ENCODE results near the gene STK17B. TPM values are rescaled to one million over a fixed set of nuclear protein-coding genes. Genes with fewer than 3 reads are reported as not detected.

The STK17B gene
- total and polyA plus RNA-seq, 2 of the 8 experiments (the other 6 are each of a cell fraction or from before 2014, with no cell fraction given): 1.8 to 10.5 TPM

- Histone ChIP-seq H3K23me2 (ENCODE audit: low read depth, low read length) (no peaks in the 10 kb centered on the region; the same call in 1 of the 2 replicates), H2BK12ac (ENCODE audit: low read depth, low read length) (no peak overlapping the region), H4K91ac (replicated peaks; ENCODE audit: insufficient read length, low read length) (no peak overlapping the region), H2AK5ac (ENCODE audit: low read depth, low read length) (no peak overlapping the region), H3K4me1 (replicated peaks in 1 of 4; ENCODE audit: control insufficient read depth in 3 of 4, insufficient read depth in 4 of 4, low read length in 3 of 4) (peaks cover 0 to 2% (median 0%) of the 10 kb centered on the region in 4 experiments; a peak in 2 of 7 replicates), H4K8ac (ENCODE audit: extremely low read depth, insufficient read depth, low read length) (no peak overlapping the region), H4K20me1 (replicated peaks in 1 of 2; ENCODE audit: control insufficient read depth in 1 of 2, insufficient read depth in 2 of 2, low read length in 2 of 2) (no peaks in the 10 kb centered on the region), H3K79me2 (ENCODE audit: control insufficient read depth in 1 of 2, insufficient read depth in 2 of 2, low read length in 2 of 2) (no peaks in the 10 kb centered on the region), H3K23ac (ENCODE audit: insufficient read length) (no peak overlapping the region), H2AFZ (ENCODE audit: low read length) (peak overlapping the region; percentile 36; the same call in 1 of the 2 replicates), H2BK20ac (ENCODE audit: low read length) (no peak overlapping the region), H3K4me2 (ENCODE audit: insufficient read depth in 1 of 2, low read depth in 2 of 2, low read length in 2 of 2) (no peak overlapping the region), H3K14ac (ENCODE audit: insufficient read length) (no peak overlapping the region), H3K79me1 (ENCODE audit: low read depth, low read length) (no peaks in the 10 kb centered on the region), H2BK15ac (ENCODE audit: low read length) (no peak overlapping the region), H2BK5ac (ENCODE audit: low read depth, low read length) (no peak overlapping the region), H3K27ac (ENCODE audit: low read depth, low read length) (no peak overlapping the region), H3K9ac (replicated peaks in 1 of 4; ENCODE audit: extremely low read depth in 1 of 4, low read depth in 3 of 4, low read length in 3 of 4) (no peak overlapping the region), H3K4ac (replicated peaks; ENCODE audit: insufficient read length, low read depth, low read length) (no peak overlapping the region), H3K56ac (replicated peaks; ENCODE audit: insufficient read length, low read depth, low read length) (no peak overlapping the region), H2BK120ac (replicated peaks; ENCODE audit: low read depth, low read length) (no peak overlapping the region), H3K27me3 (replicated peaks in 1 of 4; ENCODE audit: control insufficient read depth in 3 of 4, extremely low read depth in 1 of 4, insufficient read depth in 3 of 4, low read length in 3 of 4) (no peaks in the 10 kb centered on the region), H3K18ac (ENCODE audit: extremely low read depth, low read length) (no peak overlapping the region), H3K4me3 (ENCODE audit: extremely low read depth in 1 of 4, insufficient read depth in 2 of 4, low read depth in 3 of 4, low read length in 4 of 4) (no peak overlapping the region), H3K36me3 (ENCODE audit: control insufficient read depth in 2 of 4, insufficient read depth in 4 of 4, low read length in 3 of 4) (no peaks in the 10 kb centered on the region), H3K9me3 (ENCODE audit: insufficient read depth in 2 of 2, low read depth in 1 of 2, low read length in 1 of 2) (no peaks in the 10 kb centered on the region), H4K5ac (ENCODE audit: insufficient read length, low read depth, low read length) (no peak overlapping the region)
- 89% methylated on average over 1 of the region's 1 CpG; no CpG with 5 or more reads in 1 of the 2 experiments for WGBS, 2 experiments (ENCODE audit: extremely low coverage in 1 of 2, insufficient coverage in 1 of 2, insufficient read length in 1 of 2, insufficient replicate concordance in 2 of 2, low coverage in 1 of 2, low lambda C conversion rate in 2 of 2, missing lambda C conversion rate in 1 of 2)
- FAIRE-seq (no peak), DNase-seq (ENCODE audit: low read depth in 1 of 2, low spot score in 2 of 2) (no peak)
- CTCF ChIA-PET (ENCODE audit: partially characterized antibody): interaction anchor here (1.2 kb wide), 1 partner anchor 130 kb away, joined by 3 read pairs; no protein-coding TSS in a partner anchor
- no peak for TF ChIP-seq CBX8 (IDR thresholded peaks at IDR 0.05; ENCODE audit: borderline replicate concordance, low read depth, low read length)
- TF ChIP-seq CTBP2 (IDR thresholded peaks at IDR 0.05; ENCODE audit: borderline replicate concordance, insufficient read depth, insufficient read length, low read length): no peak
- peak; percentile 75 for TF ChIP-seq CEBPB (IDR thresholded peaks at IDR 0.05; ENCODE audit: low read depth, low read length)
- TF ChIP-seq ATF3 (IDR thresholded peaks at IDR 0.05; ENCODE audit: insufficient read depth, low read depth, low read length): peak; percentile 53; the same call in 1 of the 2 replicates
- POLR2A ChIA-PET (ENCODE audit: partially characterized antibody): no interaction called here
Observed at GRCh38 chr2:196206804-196207203, 35.4 kb upstream of the STK17B start.

All from H1 (cell line).